PC-9 (cell line): ENCODE results near the gene RHAG.

Experiments used
- EZH2 ChIP-seq: fragments of 200-600 bp; sonication (generic); IDR thresholded peaks from 2 replicates; pipeline ENCODE4 v1.8.0; 2017; ENCODE audit warnings: antibody characterized with exemption, low read depth
- TF ChIP-seq, protein P1 (sequence below): fragments of 200-600 bp; sonication (generic); conservative IDR thresholded peaks from 2 replicates; pipeline ENCODE4 v1.6.1; 2017; ENCODE audit warnings: mixed run types, antibody characterized with exemption, mild to moderate bottlenecking, moderate library complexity

DNA sequence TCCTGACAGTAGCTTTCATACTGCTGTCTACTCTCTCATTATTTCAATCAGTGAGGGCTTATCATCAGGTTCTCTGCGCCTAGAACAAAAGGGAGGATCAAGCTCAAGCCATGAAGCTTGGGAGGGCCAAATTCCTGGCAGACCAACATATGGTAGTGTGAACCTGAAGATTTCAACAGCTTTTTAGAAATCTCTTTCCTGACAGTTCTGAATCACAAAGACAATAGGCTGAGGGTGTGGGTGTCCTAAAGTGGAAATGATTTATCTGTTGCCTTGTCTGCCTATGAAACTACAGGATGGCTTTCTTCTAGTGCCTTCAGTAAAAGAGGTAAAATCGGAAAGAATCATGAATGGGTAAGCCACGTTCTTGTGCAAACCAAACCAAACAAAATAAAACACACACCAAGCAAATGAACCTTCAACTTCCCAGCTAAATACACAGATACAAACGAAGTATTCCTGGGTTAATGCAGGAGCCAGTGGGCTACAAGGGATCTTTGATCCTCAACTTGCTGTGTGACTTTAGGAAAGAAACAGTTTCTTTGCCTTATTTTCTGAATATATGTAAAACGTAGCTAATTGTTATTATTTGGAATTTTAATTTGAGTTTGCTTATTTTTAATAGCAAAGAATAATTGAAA, 2.7 kb upstream of the RHAG start:
- TF ChIP-seq, protein P1, sequence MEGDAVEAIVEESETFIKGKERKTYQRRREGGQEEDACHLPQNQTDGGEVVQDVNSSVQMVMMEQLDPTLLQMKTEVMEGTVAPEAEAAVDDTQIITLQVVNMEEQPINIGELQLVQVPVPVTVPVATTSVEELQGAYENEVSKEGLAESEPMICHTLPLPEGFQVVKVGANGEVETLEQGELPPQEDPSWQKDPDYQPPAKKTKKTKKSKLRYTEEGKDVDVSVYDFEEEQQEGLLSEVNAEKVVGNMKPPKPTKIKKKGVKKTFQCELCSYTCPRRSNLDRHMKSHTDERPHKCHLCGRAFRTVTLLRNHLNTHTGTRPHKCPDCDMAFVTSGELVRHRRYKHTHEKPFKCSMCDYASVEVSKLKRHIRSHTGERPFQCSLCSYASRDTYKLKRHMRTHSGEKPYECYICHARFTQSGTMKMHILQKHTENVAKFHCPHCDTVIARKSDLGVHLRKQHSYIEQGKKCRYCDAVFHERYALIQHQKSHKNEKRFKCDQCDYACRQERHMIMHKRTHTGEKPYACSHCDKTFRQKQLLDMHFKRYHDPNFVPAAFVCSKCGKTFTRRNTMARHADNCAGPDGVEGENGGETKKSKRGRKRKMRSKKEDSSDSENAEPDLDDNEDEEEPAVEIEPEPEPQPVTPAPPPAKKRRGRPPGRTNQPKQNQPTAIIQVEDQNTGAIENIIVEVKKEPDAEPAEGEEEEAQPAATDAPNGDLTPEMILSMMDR: no peak
- TF ChIP-seq EZH2: no peak
